HG03469 (cell line): ENCODE measurements around the gene RBKS.

ENCODE experiments used
- ATAC-seq: cut with Tn5 transposase; IDR thresholded peaks from one replicate; pipeline ENCODE4 v1.9.1; 2021; ENCODE audit warnings: mild to moderate bottlenecking, moderate library complexity, moderate number of reproducible peaks; ENCODE audit not compliant: unreplicated experiment

Gene RBKS

GRCh38 chr2:27890146-27890923 lies at the start of gene RBKS, which contains the start of gene BABAM2:
RBKS (minus strand) TSS chr2:27890387; CDS start chr2:27890345, 42 bp downstream.
BABAM2 (plus strand) TSS chr2:27890729; CDS start chr2:27894557, 3,828 bp downstream.
- ATAC-seq = peak; percentile 61

GRCh38 chr2:27935026-27935425 lies 44.8 kb upstream of the RBKS start:
- ATAC-seq = no peak

GRCh38 chr2:27932396-27932795 lies 42.2 kb upstream of the RBKS start:
- ATAC-seq = no peak

- ATAC-seq = no peak
These were observed 41.3 kb upstream of the RBKS start for GRCh38 chr2:27931361-27931950.

- ATAC-seq = no peak
These were observed 39.8 kb upstream of the RBKS start for GRCh38 chr2:27929916-27930486.

GRCh38 chr2:27925766-27926472 lies 35.7 kb upstream of the RBKS start:
- ATAC-seq = no peak

GRCh38 chr2:27922842-27923241 lies 32.7 kb upstream of the RBKS start:
- ATAC-seq = no peak

- no peak for ATAC-seq
These were observed 31.8 kb upstream of the RBKS start for GRCh38 chr2:27921880-27922547.

- no peak for ATAC-seq
These were observed 31.2 kb upstream of the RBKS start for GRCh38 chr2:27921424-27921823.

GRCh38 chr2:27920148-27920885 lies 30.1 kb upstream of the RBKS start:
- ATAC-seq = no peak

GRCh38 chr2:27916293-27916995 lies 26.3 kb upstream of the RBKS start:
- ATAC-seq = no peak

GRCh38 chr2:27915874-27916273 lies 25.7 kb upstream of the RBKS start:
- no peak for ATAC-seq

- no peak for ATAC-seq
These were observed 25.0 kb upstream of the RBKS start for GRCh38 chr2:27915191-27915590.

- ATAC-seq = no peak
These were observed 24.6 kb upstream of the RBKS start for GRCh38 chr2:27914805-27915175.

- ATAC-seq = no peak
These were observed 24.0 kb upstream of the RBKS start for GRCh38 chr2:27914041-27914804.

GRCh38 chr2:27912512-27912911 lies 22.3 kb upstream of the RBKS start:
- no peak for ATAC-seq

GRCh38 chr2:27911458-27912210 lies 21.4 kb upstream of the RBKS start:
- no peak for ATAC-seq

- ATAC-seq = no peak
These were observed 19.7 kb upstream of the RBKS start for GRCh38 chr2:27909901-27910300.
